Hepatocyte (in vitro differentiated cells): ENCODE data around the gene VRK2.

Source experiments
- CTCF ChIP-seq: fragments of 200-600 bp; sonication (generic); IDR thresholded peaks from 2 replicates; pipeline ENCODE4 v1.5.1; 2016; ENCODE audit warnings: antibody characterized with exemption, mild to moderate bottlenecking; ENCODE audit not compliant: poor library complexity
- EZH2 ChIP-seq: fragments of 200-600 bp; sonication (generic); IDR thresholded peaks from 2 replicates; pipeline ENCODE4 v1.6.1; 2016; ENCODE audit warnings: antibody characterized with exemption, mild to moderate bottlenecking, borderline replicate concordance

- no peak for TF ChIP-seq CTCF
- no peak for TF ChIP-seq EZH2
Observed at GRCh38 chr2:58025150-58025933, 21.3 kb upstream of the VRK2 start.
